Right atrium auricular region (tissue), 2 donors: ENCODE measurements around the gene FXYD5. TPM values are rescaled to one million over a fixed set of nuclear protein-coding genes. Genes with fewer than 3 reads are reported as not detected.

Experiments
- DNase-seq: peaks from one replicate; pipeline ENCODE4 v3.0.0-alpha.2; 2019; ENCODE audit warnings: low spot score
- H3K27ac ChIP-seq, 2 donors: fragments of 200-600 bp; sonication (generic); 1 replicate in 1 of 2; 2 replicates in 1 of 2; pipeline ENCODE4 v1.5.1; 2016 to 2019
- H3K27me3 ChIP-seq, 2 donors: fragments of 200-600 bp; sonication (generic); one replicate each; pipeline versions ENCODE4 v1.5.1 to v1.6.0; 2017 to 2019
- H3K36me3 ChIP-seq: fragments of 200-600 bp; sonication (generic); one replicate; pipeline ENCODE4 v1.5.1; 2016
- H3K4me1 ChIP-seq, 2 donors: fragments of 200-600 bp; sonication (generic); one replicate each; pipeline versions ENCODE4 v1.5.1 to v1.6.0; 2017 to 2019
- H3K4me3 ChIP-seq, 2 donors: fragments of 200-600 bp; sonication (generic); 1 replicate in 1 of 2; 2 replicates in 1 of 2; pipeline ENCODE4 v1.5.1; 2017 to 2019; ENCODE audit warnings: mild to moderate bottlenecking in 1 of 2, moderate library complexity in 1 of 2
- H3K9me3 ChIP-seq, 2 donors: fragments of 200-600 bp; sonication (generic); one replicate each; pipeline ENCODE4 v1.5.1; 2019
- total RNA-seq, 2 donors: library from RNA; depleted of rRNA; stranded (reverse); fragments of >200 nt; gene quantifications; one replicate each; pipeline ENCODE4 v1.1.0, GENCODE V29; 2016
- TF ChIP-seq, protein P1 (sequence below), 2 donors: fragments of 200-600 bp; sonication (generic); IDR thresholded peaks; one replicate each; pipeline ENCODE4 v1.5.1; 2019; ENCODE audit warnings: antibody characterized with exemption in 2 of 2

The FXYD5 gene
- total RNA-seq, 2 donors from 2014 or later = 31.3 to 77.7 TPM

DNA sequence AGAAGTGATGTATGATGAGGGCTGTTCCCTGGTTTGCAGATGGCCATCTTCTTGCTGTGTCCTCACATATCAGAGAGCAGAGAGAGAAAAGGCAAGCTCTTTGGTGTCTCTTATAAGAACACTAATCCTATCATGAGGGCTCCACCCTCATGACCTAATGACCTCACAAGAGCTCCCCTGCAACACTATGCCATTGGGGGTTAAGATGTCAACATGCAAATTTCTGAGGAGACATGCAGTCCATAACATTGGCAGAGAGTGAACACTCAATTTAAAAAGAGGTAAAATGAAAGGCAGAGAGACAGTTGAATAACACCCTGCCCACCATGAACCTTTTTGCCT, 63.1 kb downstream of the FXYD5 start:
- TF ChIP-seq, protein P1, sequence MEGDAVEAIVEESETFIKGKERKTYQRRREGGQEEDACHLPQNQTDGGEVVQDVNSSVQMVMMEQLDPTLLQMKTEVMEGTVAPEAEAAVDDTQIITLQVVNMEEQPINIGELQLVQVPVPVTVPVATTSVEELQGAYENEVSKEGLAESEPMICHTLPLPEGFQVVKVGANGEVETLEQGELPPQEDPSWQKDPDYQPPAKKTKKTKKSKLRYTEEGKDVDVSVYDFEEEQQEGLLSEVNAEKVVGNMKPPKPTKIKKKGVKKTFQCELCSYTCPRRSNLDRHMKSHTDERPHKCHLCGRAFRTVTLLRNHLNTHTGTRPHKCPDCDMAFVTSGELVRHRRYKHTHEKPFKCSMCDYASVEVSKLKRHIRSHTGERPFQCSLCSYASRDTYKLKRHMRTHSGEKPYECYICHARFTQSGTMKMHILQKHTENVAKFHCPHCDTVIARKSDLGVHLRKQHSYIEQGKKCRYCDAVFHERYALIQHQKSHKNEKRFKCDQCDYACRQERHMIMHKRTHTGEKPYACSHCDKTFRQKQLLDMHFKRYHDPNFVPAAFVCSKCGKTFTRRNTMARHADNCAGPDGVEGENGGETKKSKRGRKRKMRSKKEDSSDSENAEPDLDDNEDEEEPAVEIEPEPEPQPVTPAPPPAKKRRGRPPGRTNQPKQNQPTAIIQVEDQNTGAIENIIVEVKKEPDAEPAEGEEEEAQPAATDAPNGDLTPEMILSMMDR (IDR thresholded peaks at IDR 0.05) = no peak
- no peak for DNase-seq
- H3K4me1 ChIP-seq = peaks cover 0 to 19% of the 10 kb centered on the region in 2 donors
- H3K27me3 ChIP-seq = no peaks in the 10 kb centered on the region
- no peak overlapping the region for H3K4me3 ChIP-seq
- peaks cover 0 to 8% of the 10 kb centered on the region in 2 donors for H3K9me3 ChIP-seq
- no peaks in the 10 kb centered on the region for H3K36me3 ChIP-seq
- H3K27ac ChIP-seq = no peak overlapping the region

DNA sequence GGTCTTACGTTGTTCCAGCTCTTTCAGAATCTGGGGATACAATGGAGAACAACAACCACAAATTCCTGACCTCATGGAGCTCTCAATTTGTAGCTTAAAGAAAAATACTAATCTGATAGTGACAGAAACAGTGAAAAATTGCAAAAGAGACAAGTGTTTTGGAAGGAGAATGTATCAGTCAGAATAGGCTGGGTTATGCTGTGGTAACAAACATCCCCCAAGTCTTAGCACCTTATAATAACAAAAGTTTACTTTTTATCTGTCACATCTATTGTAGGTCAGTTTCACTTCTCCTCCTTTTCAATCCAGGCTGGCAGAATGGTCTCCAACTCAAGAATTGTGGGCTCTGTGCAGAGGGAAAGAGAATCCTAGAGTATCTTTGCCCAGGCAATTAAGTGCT, 64.5 kb downstream of the FXYD5 start:
- Histone ChIP-seq H3K4me1 (peaks cover 0 to 6% of the 10 kb centered on the region in 2 donors), H3K36me3 (no peaks in the 10 kb centered on the region), H3K9me3 (peaks cover 0 to 14% of the 10 kb centered on the region in 2 donors), H3K27me3 (no peaks in the 10 kb centered on the region), H3K27ac (no peak overlapping the region), H3K4me3 (no peak overlapping the region)
- TF ChIP-seq, protein P1 (IDR thresholded peaks at IDR 0.05) = no peak
- DNase-seq = no peak

Other genes with a start within 250 kb of the FXYD5 start
- 1 to 10 TPM; 1.5 to 1.7 TPM for gene ZNF30, start 227.8 kb upstream of the FXYD5 start, total RNA-seq
- 1 to 10 TPM; 4.4 to 5.9 TPM for gene ZNF792, start 190.5 kb upstream of the FXYD5 start, total RNA-seq
- 10 to 100 TPM; 29.6 to 37.7 TPM for gene GRAMD1A, start 154.4 kb upstream of the FXYD5 start, total RNA-seq
- gene SCN1B, start 124.3 kb upstream of the FXYD5 start, total RNA-seq = 100 to 1,000 TPM in 1 of 2 donors, 10 to 100 TPM in 1; 57.3 to 119 TPM
- gene HPN, start 113.0 kb upstream of the FXYD5 start, total RNA-seq = 1 to 10 TPM; 2.5 to 7.2 TPM
- gene FXYD3, start 38.9 kb upstream of the FXYD5 start, total RNA-seq = 1 to 10 TPM in 1 of 2 donors, under 1 TPM in 1; 0.98 to 1.6 TPM
- 10 to 100 TPM; 10.9 to 42.5 TPM for gene LGI4, start 19.7 kb upstream of the FXYD5 start, total RNA-seq
- 100 to 1,000 TPM; 166 to 175 TPM for gene FXYD1, start 15.9 kb upstream of the FXYD5 start, total RNA-seq
- gene FXYD7, start 11.5 kb upstream of the FXYD5 start, total RNA-seq = not detected
- gene FAM187B, start 74.0 kb downstream of the FXYD5 start, total RNA-seq = not detected
- gene LSR, start 94.3 kb downstream of the FXYD5 start, total RNA-seq = 10 to 100 TPM in 1 of 2 donors, 1 to 10 TPM in 1; 7.6 to 20.1 TPM
- gene USF2, start 114.2 kb downstream of the FXYD5 start, total RNA-seq = 100 to 1,000 TPM; 130 to 180 TPM
- 100 to 1,000 TPM in 1 of 2 donors, not detected in 1; 146 TPM for gene HAMP, start 127.8 kb downstream of the FXYD5 start, total RNA-seq
- gene MAG, start 137.4 kb downstream of the FXYD5 start, total RNA-seq = not detected
- 1 to 10 TPM in 1 of 2 donors, not detected in 1; 1.4 TPM for gene CD22, start 174.5 kb downstream of the FXYD5 start, total RNA-seq
- not detected for gene FFAR1, start 193.2 kb downstream of the FXYD5 start, total RNA-seq
- gene FFAR3, start 203.7 kb downstream of the FXYD5 start, total RNA-seq = not detected
- not detected for gene GPR42, start 216.3 kb downstream of the FXYD5 start, total RNA-seq